ENCODE data around the gene NKX1-2. TPM values are rescaled to one million over a fixed set of nuclear protein-coding genes. Genes with fewer than 3 reads are reported as not detected.

The NKX1-2 gene
- total RNA-seq, 2 experiments from 2014 or later: not detected

DNA sequence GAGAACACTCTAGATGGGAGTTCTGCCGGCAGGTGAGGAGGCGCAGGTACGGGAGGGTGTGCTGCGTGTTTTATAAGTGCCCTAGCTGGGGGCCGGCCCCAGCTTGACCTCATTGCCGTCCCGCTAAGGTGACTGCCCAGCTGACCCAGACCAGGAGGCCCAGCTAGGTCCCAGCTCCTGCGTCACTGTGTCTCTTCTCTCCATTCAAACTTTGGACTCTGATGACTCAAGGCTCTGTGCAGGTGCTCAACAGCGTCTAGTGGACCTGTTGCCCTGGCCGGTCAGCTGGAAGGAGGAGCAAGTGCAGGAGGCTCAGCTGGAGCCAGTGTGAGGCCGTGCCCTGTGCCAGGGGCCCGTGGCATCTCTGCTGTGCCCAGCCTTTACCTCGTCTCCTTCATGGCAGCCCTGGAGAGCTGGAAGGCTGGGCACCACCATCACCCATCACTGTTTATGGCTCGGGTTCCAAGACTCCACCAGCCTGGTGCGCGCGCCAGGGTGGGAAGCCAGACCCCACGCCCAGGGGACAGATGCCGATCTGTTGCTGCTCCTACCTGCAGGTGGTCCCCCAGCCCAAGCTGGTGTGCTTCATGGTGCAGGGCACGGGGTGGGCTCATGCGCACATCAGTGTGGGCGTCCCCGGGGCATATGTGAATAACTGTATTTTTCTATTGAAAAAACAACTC is 26.3 kb upstream of the NKX1-2 start:
- BruUV-seq (replicated peaks): no TSS peak
- no peaks in the 10 kb centered on the region for H3K36me3 ChIP-seq (ENCODE audit: insufficient read depth, low read length)
- intact Hi-C loops (cut with micrococcal nuclease; ENCODE audit: unreplicated experiment): no loop called here
- no peak for DNase-seq (ENCODE audit: low spot score)
- POLR2A ChIA-PET: interaction anchor here (0.5 kb wide), 1 partner anchor 59 kb away, joined by 3 read pairs; no protein-coding TSS in a partner anchor
- H3K4me2 ChIP-seq (ENCODE audit: low read length): no peak overlapping the region
- H3K27ac ChIP-seq (ENCODE audit: low read depth, low read length, poor library complexity, severe bottlenecking): no peak overlapping the region
- H4K20me1 ChIP-seq (ENCODE audit: insufficient read depth, low read length): 0 out of 2 replicates have a peak, but pooled peaks cover 5% of the 10 kb centered on the region
- CTCF ChIA-PET (ENCODE audit: unreplicated experiment): no interaction called here
- no peak overlapping the region for H3K4me3 ChIP-seq (ENCODE audit: low read depth, low read length, poor library complexity, severe bottlenecking)
- TF ChIP-seq EZH2phosphoT487 (IDR thresholded peaks at IDR 0.05; ENCODE audit: borderline replicate concordance, low read depth, low read length): no peak
- TF ChIP-seq CTCF (conservative IDR thresholded peaks at IDR 0.05; ENCODE audit: low read length): no peak
- H3K4me1 ChIP-seq (ENCODE audit: insufficient read depth, low read length, poor library complexity, severe bottlenecking): no peaks in the 10 kb centered on the region
- H3K9me2 ChIP-seq (ENCODE audit: insufficient read depth, low read length): no peaks in the 10 kb centered on the region
- H2AFZ ChIP-seq (ENCODE audit: low read length): no peak overlapping the region
- no peaks in the 10 kb centered on the region for H3K79me2 ChIP-seq (ENCODE audit: insufficient read depth, low read depth, low read length)
- H3K9me3 ChIP-seq (ENCODE audit: low read length): no peaks in the 10 kb centered on the region

DNA sequence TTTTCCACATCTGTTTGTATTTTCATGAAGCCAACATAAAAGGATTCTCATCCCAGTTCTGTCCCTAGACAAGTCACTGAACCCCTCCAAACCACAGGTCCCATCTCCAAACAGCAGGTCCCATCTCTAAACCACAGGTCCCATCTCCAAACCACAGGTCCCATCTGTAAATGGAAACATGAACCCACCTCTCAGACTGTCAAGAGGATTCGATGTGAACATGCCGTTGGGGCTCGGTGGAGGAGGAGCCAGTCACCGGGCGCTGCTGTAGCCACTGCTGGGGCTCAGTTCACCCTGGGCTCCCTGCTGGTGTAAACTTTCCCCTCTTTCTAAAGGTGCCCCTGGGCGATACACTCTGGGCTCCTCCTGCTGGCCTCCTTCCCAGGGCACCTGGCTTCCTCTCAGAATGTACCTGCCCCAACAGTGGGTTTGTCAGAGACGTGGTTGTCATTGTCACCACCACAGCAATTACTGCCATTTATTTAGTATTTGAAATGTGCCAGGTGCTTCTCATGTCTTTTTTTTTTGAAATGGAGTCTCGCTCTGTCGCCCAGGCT is 24.8 kb upstream of the NKX1-2 start:
- H3K27ac ChIP-seq (ENCODE audit: low read depth, low read length, poor library complexity, severe bottlenecking): no peak overlapping the region
- ChIA-PET CTCF (ENCODE audit: unreplicated experiment) (no interaction called here), POLR2A (interaction anchor here (0.8 to 1.0 kb wide), 2 partner anchors 14 to 57 kb away, joined by 3 read pairs; partner anchors contain the start of gene LHPP)
- H2AFZ ChIP-seq (ENCODE audit: low read length): no peak overlapping the region
- no peaks in the 10 kb centered on the region for H3K36me3 ChIP-seq (ENCODE audit: insufficient read depth, low read length)
- H3K4me3 ChIP-seq (ENCODE audit: low read depth, low read length, poor library complexity, severe bottlenecking): no peak overlapping the region
- DNase-seq (ENCODE audit: low spot score): no peak
- H3K9me2 ChIP-seq (ENCODE audit: insufficient read depth, low read length): no peaks in the 10 kb centered on the region
- intact Hi-C loops (cut with micrococcal nuclease; ENCODE audit: unreplicated experiment): no loop called here
- no peaks in the 10 kb centered on the region for H3K4me1 ChIP-seq (ENCODE audit: insufficient read depth, low read length, poor library complexity, severe bottlenecking)
- no peak for TF ChIP-seq EZH2phosphoT487 (IDR thresholded peaks at IDR 0.05; ENCODE audit: borderline replicate concordance, low read depth, low read length)
- no peak for TF ChIP-seq CTCF (conservative IDR thresholded peaks at IDR 0.05; ENCODE audit: low read length)
- BruUV-seq (replicated peaks): no TSS peak
- no peaks in the 10 kb centered on the region for H3K79me2 ChIP-seq (ENCODE audit: insufficient read depth, low read depth, low read length)
- no peaks in the 10 kb centered on the region for H4K20me1 ChIP-seq (ENCODE audit: insufficient read depth, low read length)
- H3K9me3 ChIP-seq (ENCODE audit: low read length): no peaks in the 10 kb centered on the region
- H3K4me2 ChIP-seq (ENCODE audit: low read length): no peak overlapping the region

DNA sequence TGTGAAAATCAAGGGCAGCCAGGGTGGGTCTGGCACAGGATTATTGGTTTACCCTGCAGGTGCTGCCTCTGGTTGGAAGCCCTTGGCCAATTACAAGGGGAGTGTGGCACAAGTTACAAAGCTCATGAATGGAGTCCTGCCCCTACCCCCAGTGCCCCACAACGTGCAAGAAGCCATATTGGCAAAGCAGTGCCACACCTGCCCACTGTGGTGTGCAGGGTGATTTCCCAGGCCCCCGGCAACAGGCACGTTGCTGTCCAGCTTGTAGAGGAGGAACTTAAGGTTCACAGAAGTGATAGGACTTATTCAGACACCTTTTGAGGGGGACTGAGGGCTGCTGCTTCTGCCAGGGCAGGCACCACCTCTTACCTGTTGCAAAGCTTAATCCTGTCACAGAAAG is 23.2 kb upstream of the NKX1-2 start:
- Histone ChIP-seq H3K9me2 (ENCODE audit: insufficient read depth, low read length) (no peaks in the 10 kb centered on the region), H3K27ac (ENCODE audit: low read depth, low read length, poor library complexity, severe bottlenecking) (no peak overlapping the region), H3K9me3 (ENCODE audit: low read length) (no peaks in the 10 kb centered on the region), H3K79me2 (ENCODE audit: insufficient read depth, low read depth, low read length) (no peaks in the 10 kb centered on the region), H4K20me1 (ENCODE audit: insufficient read depth, low read length) (no peaks in the 10 kb centered on the region), H3K4me1 (ENCODE audit: insufficient read depth, low read length, poor library complexity, severe bottlenecking) (no peaks in the 10 kb centered on the region), H3K4me2 (ENCODE audit: low read length) (no peak overlapping the region), H3K4me3 (ENCODE audit: low read depth, low read length, poor library complexity, severe bottlenecking) (no peak overlapping the region), H3K36me3 (ENCODE audit: insufficient read depth, low read length) (no peaks in the 10 kb centered on the region), H2AFZ (ENCODE audit: low read length) (no peak overlapping the region)
- ChIA-PET POLR2A (interaction anchor here (0.6 kb wide), 1 partner anchor 111 kb away, joined by 3 read pairs; no protein-coding TSS in a partner anchor), CTCF (ENCODE audit: unreplicated experiment) (no interaction called here)
- no peak for DNase-seq (ENCODE audit: low spot score)
- BruUV-seq (replicated peaks): no TSS peak
- intact Hi-C loops (cut with micrococcal nuclease; ENCODE audit: unreplicated experiment): no loop called here
- TF ChIP-seq CTCF (conservative IDR thresholded peaks at IDR 0.05; ENCODE audit: low read length) (no peak), EZH2phosphoT487 (IDR thresholded peaks at IDR 0.05; ENCODE audit: borderline replicate concordance, low read depth, low read length) (no peak)

All from OCI-LY7 (cell line).